WI38 (cell line): ENCODE data around the gene BLOC1S5.

Experiments
- H3K4me3 ChIP-seq: 2 replicates; pipeline ENCODE4 v1.5.1; 2011; ENCODE audit warnings: low read depth, mild to moderate bottlenecking, control low read depth, low read length
- CTCF ChIP-seq: IDR thresholded peaks from 2 replicates; pipeline ENCODE4 v1.5.1; 2012; ENCODE audit warnings: low read depth, mild to moderate bottlenecking, control low read depth, low read length

BLOC1S5 gene

GRCh38 chr6:8105791-8106190 lies 41.6 kb upstream of the BLOC1S5 start:
- no peak overlapping the region for H3K4me3 ChIP-seq
- TF ChIP-seq CTCF: no peak

GRCh38 chr6:8103726-8104125 lies 39.5 kb upstream of the BLOC1S5 start:
- H3K4me3 ChIP-seq: no peak overlapping the region
- TF ChIP-seq CTCF: no peak

GRCh38 chr6:8102122-8102958 lies 38.2 kb upstream of the BLOC1S5 start, which contains the start of gene EEF1E1:
Gene EEF1E1 (minus strand): TSS chr6:8102548. CDS start chr6:8102521, 27 bp downstream.
- peak within 1 kb of the TSS; percentile 95 for H3K4me3 ChIP-seq
- no peak for TF ChIP-seq CTCF

- no peak overlapping the region for H3K4me3 ChIP-seq
Measured at GRCh38 chr6:8100159-8100854, 36.1 kb upstream of the BLOC1S5 start.

GRCh38 chr6:8090650-8091049 lies 26.5 kb upstream of the BLOC1S5 start:
- no peak for TF ChIP-seq CTCF
- H3K4me3 ChIP-seq: no peak overlapping the region

More at GRCh38 chr6:8100159-8100854, 36.1 kb upstream of the BLOC1S5 start:
- no peak for TF ChIP-seq CTCF

GRCh38 chr6:8088886-8089285 lies 24.7 kb upstream of the BLOC1S5 start:
- no peak overlapping the region for H3K4me3 ChIP-seq
- no peak for TF ChIP-seq CTCF
